GM19463 (cell line): ENCODE data around the gene CFAP57.

Experiments used
- ATAC-seq: cut with Tn5 transposase; IDR thresholded peaks from one replicate; pipeline ENCODE4 v1.9.1; 2021; ENCODE audit warnings: mild to moderate bottlenecking, moderate library complexity; ENCODE audit not compliant: unreplicated experiment

CFAP57 gene

GRCh38 chr1:43275826-43276620, 103.9 kb downstream of the CFAP57 start:
- no peak for ATAC-seq

- no peak for ATAC-seq
Measured at GRCh38 chr1:43276673-43277072, 104.5 kb downstream of the CFAP57 start.

- no peak for ATAC-seq
Measured at GRCh38 chr1:43277116-43277876, 105.2 kb downstream of the CFAP57 start.

GRCh38 chr1:43279161-43279560, 107.0 kb downstream of the CFAP57 start:
- no peak for ATAC-seq

GRCh38 chr1:43279666-43280065, 107.5 kb downstream of the CFAP57 start:
- ATAC-seq = no peak

GRCh38 chr1:43280692-43281091, 108.6 kb downstream of the CFAP57 start:
- ATAC-seq = no peak

GRCh38 chr1:43282220-43283195, 110.4 kb downstream of the CFAP57 start:
- no peak for ATAC-seq

GRCh38 chr1:43284065-43284464, 111.9 kb downstream of the CFAP57 start:
- no peak for ATAC-seq

- ATAC-seq = no peak
Measured at GRCh38 chr1:43284546-43285110, 112.5 kb downstream of the CFAP57 start.

GRCh38 chr1:43285269-43285990, 113.3 kb downstream of the CFAP57 start, which contains the start of gene C1orf210:
Gene C1orf210, minus strand, starts transcription at chr1:43285581. Its CDS starts 2,311 bp downstream, at chr1:43283270.
- no peak for ATAC-seq

- ATAC-seq = no peak
Measured at GRCh38 chr1:43286115-43286514, 114.0 kb downstream of the CFAP57 start.

GRCh38 chr1:43286533-43286932, 114.4 kb downstream of the CFAP57 start:
- no peak for ATAC-seq

GRCh38 chr1:43288058-43288784, 116.1 kb downstream of the CFAP57 start:
- no peak for ATAC-seq

GRCh38 chr1:43288785-43289706, 116.9 kb downstream of the CFAP57 start:
- no peak for ATAC-seq

- no peak for ATAC-seq
Measured at GRCh38 chr1:43292216-43292615, 120.1 kb downstream of the CFAP57 start.

GRCh38 chr1:43292679-43293078, 120.5 kb downstream of the CFAP57 start:
- no peak for ATAC-seq

GRCh38 chr1:43293176-43293575, 121.0 kb downstream of the CFAP57 start:
- no peak for ATAC-seq
